Measurements from ENCODE around the gene EGFR.
A peak's percentile ranks its signal among the peaks of the same experiment; 100 is the strongest.

EGFR gene

DNA sequence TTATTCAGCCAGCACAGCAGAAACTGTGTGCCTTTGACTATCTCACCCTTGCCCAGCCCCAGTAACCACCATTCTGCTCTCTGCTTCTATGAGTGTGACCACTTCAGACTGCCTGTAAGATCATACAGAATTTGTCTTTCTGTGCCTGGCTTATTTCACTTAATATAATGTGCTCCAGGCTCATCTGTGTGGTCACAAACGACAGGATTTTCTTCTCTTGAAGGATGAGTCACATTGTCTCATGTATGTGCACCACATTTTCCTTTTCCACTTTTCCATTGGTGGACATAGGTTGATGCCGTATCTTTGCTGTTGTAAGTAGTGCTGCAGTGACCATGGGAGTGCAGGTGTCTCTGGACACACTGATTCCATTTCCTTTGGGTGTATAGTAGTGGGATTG, 223.8 kb downstream of the EGFR start:
- no peak overlapping the region for H3K4me3 ChIP-seq
- H3K27ac ChIP-seq, result no peak overlapping the region

DNA sequence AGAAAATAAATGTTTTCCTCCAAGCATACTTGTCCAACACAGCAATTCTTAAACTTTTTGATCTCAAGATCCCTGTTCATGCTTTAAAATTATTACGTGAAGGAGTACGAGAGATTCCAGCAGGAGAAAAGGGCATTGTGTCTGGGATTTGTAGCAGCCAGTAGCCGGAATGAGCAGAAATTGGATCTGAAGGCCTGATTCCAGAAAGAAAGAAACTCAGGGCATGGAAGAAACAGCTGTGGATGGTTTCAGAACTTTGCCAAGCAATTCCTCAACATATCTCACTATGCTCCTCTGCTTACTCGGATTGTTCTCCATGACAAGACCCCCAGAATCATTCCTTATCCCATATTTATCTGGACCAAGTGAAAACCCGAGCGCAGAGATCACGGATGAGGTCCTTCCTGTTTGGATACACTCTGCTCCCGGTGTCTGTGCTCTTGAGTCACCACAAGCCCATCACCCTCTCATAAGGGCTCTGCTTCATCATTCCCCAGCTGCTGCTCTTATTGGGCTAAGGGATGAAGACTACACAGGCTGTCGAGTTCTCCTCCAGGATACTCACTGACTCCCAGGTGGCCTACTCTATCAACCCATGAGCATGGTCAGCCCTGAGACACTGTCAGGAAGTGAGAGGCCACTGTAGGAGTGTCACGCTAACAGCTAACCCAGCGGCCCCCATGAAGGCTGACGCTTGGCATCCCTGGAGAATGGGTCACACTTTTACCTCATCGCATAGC, 225.4 kb downstream of the EGFR start:
- H3K4me3 ChIP-seq, result no peak overlapping the region
- peak overlapping the region in 1 of 21 experiments; percentile 27 for H3K27ac ChIP-seq

DNA sequence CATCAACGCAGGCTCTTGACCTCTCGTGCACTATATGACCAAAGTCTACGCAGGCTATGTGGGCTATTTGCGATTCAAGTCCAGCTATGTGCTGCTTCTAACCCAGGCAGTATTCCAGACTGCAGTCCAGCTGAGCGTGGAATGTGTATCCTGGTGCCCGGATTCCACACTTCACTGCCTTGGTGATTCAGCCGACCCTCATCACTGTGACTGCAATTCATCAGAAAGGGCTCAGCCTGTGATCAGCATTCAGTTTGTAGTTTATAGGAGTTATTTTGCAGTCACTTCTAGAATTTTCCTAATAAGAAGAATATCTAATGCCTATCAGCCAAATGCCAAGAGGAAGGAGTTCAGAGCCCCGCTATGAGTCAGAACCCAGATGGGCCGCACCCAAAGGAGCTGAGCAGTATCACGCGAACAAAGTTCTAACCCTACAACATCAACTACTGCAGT, 226.5 kb downstream of the EGFR start:
- peak overlapping the region in 2 of 21 experiments; percentile 27 to 35 for H3K27ac ChIP-seq
- H3K4me3 ChIP-seq, result no peak overlapping the region

DNA sequence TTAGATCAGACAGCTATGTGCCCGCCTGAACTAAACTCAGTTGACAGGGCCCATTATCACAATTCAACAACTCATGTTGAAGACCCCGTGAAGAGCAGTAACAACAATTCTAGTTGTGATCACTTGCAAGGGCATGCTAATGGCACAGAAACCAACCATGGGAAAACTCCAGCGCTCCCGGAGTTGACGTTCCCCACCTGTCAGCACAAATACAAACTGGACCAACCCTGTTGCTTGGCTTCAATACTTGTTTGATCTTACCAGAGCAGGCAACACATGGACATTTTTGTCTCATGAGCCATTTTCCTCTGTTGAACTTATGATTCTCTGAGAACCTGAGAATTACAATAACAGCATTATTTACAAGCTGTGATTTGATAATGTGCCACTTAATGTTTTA, 227.4 kb downstream of the EGFR start:
- peak overlapping the region in 1 of 21 experiments; percentile 54 for H3K27ac ChIP-seq
- H3K4me3 ChIP-seq, result no peak overlapping the region

DNA sequence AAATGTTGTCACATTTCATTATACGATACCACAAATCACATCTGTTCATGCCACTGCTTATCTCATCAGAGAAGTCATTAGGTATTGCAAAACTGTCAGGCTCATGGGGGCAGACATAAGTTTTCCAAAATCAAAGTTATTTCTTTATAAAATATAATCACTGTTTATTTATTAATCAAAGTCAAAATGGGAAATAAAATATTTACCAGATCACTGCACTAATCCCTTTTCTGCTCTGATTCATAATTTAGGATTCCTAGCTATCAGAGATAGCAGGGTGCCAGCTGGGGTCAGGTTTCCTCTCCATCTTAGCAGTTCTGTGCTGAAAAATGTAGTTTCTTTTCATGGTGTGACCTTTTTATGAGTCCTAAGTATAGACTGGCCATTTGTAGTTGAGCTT, 228.6 kb downstream of the EGFR start:
- H3K4me3 ChIP-seq, result no peak overlapping the region
- H3K27ac ChIP-seq, result no peak overlapping the region

DNA sequence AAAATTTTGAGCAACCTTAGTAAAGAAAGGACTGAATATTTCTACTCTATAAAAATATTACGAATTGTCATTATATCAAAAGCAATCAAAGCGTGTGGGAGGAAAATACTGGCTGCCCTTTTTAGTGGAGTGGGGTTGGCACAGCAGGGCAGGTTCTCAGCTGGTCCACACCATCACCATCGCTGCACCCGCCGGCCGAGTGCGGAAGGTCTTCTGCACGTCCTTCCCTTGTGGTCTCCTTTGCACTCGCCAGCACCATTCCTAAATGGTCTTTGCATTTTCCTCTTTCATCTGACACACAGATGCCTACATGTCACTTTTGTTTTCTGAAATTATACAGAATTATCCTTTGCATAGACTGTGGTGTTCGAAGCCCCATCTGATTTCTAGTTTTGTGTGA, 229.7 kb downstream of the EGFR start:
- no peak overlapping the region for H3K4me3 ChIP-seq
- no peak overlapping the region for H3K27ac ChIP-seq

DNA sequence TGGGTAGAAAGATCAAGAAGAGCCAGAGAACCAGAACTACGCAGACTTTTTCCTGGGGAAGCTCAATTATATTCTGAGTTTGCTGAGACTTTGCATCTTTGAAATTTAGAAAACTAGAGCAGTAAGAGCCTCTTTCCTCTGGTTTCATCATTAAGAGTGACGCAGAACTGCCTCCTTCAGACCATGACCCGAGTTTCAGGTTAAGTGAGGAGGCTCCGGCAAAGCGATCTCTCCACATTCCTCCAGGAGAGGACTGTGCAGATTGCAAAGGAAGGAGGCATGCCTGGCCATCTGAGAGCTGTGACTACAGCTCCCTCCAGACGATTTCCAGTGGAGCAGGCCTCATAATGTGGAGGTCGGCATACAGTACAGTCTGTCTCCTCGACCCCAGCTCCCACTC, 230.5 kb downstream of the EGFR start:
- Histone ChIP-seq H3K4me3 (no peak overlapping the region), H3K27ac (no peak overlapping the region)

DNA sequence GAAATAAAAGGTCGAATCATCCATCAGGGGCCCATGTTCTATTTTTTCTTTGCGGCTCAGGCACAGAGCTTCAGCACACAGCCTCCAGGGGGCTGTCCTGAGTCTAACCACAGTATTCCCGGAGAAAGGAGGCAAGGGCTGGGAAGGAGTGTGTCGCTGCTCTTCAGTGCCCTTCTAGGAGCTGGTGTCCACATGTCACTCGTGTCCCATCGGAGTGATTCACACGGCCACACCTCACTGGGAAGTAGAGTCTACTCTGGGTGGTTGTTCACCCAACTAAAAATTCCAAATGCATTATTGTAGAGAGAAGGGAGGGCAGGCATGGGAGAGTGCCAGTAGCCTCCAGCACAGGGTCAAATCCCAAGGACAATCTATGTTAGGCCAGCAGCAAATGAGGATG, 231.5 kb downstream of the EGFR start:
- H3K27ac ChIP-seq, result no peak overlapping the region
- H3K4me3 ChIP-seq, result no peak overlapping the region

DNA sequence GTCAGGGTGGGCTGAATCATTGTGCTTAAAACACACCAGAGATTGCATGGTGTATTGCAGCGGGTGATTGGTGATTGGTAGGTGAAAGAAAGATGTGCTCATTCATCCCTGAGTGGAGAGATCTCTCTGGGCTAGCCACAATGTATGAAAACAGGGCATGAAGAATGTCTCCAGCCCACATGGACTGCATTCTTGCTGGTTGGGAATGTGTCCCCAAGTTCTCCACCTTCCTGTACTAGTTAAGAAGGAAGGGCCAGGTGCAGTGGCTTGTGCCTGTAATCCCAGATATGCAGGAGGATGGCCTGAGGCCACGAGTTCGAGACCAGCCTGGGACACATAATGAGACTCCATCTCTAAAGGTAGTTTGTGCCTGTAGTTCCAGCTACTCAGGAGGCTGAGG, 232.5 kb downstream of the EGFR start:
- Histone ChIP-seq H3K27ac (no peak overlapping the region), H3K4me3 (no peak overlapping the region)

DNA sequence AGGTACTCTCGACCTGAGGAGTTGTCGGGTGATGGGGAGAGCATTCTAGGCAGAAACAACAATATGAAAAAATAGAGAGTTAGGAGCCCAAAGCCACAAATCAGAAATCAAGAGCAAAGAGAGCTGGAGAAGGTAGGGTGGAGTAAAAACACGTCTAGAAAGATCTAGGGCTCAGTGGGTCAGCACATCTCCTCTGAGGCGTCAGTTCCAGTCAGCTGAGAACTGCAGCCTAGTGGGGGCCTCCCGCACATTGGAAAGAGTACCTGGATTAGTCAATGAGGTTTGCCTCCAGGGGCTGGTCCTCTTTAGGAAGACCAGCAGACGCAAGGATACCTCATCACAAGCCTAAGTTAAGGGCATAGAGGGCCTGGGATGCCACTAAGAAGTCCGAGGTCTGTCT, 233.1 kb downstream of the EGFR start:
- Histone ChIP-seq H3K4me3 (no peak overlapping the region), H3K27ac (no peak overlapping the region)

DNA sequence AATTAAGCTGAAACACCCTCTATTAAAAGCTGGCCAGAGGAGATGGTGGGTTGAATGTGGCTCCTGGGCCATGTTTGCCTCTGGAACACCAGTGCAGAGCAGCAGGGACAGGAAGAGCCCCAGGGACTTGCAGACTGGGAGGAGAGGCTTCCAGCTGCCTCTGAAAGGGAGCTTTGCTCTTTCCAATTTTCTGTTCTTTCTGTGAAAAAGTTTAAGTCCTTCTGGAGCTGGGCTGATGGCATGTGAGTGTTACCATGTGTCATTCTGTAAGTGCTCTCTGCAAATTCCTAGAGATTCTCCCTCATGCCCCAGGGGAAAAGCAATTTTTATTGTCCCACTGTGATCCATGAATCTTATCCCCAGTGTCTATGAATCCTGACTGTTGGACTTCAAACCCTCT, 233.6 kb downstream of the EGFR start:
- Histone ChIP-seq H3K4me3 (no peak overlapping the region), H3K27ac (no peak overlapping the region)

DNA sequence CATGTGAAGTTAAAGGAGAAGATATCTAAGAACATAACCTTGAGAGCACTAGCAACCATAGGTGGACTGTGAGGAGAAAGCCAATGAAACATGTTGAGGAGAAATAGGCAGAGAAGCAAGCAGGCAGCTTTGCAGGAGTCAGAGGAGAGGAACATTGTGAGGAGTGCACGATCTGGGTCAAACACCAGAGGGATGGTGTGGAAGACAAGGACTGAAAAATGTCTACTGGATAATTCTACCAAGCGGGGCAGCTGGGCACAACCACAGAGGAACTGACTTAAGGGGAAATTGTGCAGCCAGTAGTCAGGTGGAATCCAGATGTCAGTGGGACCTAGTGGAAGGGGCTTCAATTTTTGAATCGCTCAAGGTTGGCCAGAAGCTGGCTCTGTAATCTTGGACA, 234.4 kb downstream of the EGFR start:
- Histone ChIP-seq H3K4me3 (no peak overlapping the region), H3K27ac (no peak overlapping the region)

DNA sequence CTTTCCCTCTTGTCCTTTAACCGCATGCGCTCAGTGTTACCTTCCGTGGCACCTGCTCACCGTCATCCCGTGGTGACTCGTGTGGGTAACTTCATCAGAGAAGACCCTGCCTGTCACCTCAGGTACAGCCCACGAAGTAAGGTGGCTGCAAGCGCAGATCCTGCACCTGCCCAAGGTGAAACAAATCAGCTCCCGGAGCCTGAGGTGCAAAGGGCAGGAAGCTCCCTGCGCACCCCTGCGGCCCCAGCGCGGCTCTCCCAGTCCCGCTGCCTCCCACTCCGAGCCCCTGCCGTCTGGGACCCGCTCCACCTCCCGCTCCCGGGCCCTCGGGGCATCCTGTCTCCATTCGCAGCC, 235.4 kb downstream of the EGFR start:
- Histone ChIP-seq H3K27ac (peak overlapping the region in 1 of 21 experiments; percentile 45), H3K4me3 (peak overlapping the region; percentile 30 to 62 (median 44))

DNA sequence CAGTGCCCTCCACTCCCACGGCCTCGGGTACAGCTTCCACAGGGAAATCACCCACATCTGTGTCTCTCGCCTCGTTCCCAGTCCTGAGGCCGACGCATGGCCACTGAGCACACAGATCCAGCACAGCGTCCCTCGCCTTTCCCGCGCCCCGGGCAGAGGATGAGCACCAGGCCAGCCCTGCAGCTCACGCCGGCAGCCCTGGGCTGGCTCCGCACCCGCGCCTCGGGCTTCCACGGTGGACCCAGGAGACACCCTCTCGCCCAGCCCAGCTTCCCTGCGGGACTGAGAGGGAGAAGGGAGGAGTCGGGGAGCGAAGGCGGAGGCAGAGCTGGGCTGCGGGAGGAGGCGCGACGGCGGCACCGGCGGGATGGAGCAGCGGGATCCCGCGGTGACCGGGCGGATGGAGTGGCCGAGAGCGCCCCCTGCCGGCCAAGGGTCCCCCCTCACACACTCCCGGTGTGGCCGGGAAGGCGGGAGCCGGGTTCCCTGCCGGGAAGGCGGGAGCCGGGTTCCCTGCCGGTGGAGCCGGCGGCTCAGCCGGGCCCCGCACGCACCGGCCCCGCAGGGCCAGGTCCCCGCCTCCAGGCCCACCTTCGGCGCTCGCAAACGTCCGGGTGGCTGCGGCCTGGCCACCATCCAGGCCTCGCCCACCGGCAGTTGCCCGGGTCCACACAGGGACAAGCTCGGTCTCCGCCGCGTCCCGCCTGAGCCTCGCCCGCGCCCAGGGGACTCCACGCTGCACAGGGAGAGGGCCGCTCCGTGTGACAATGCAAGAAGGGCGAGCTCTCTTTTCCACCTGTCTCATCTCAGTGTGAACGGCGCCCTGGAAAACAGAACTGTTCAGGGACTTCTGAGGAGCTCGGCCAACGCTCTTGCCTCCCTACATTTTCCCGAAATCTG, 236.0 kb downstream of the EGFR start:
- peak overlapping the region; percentile 30 to 62 (median 44) for H3K4me3 ChIP-seq
- H3K27ac ChIP-seq, result peak overlapping the region in 9 of 21 experiments; percentile 2 to 59 (median 45)

DNA sequence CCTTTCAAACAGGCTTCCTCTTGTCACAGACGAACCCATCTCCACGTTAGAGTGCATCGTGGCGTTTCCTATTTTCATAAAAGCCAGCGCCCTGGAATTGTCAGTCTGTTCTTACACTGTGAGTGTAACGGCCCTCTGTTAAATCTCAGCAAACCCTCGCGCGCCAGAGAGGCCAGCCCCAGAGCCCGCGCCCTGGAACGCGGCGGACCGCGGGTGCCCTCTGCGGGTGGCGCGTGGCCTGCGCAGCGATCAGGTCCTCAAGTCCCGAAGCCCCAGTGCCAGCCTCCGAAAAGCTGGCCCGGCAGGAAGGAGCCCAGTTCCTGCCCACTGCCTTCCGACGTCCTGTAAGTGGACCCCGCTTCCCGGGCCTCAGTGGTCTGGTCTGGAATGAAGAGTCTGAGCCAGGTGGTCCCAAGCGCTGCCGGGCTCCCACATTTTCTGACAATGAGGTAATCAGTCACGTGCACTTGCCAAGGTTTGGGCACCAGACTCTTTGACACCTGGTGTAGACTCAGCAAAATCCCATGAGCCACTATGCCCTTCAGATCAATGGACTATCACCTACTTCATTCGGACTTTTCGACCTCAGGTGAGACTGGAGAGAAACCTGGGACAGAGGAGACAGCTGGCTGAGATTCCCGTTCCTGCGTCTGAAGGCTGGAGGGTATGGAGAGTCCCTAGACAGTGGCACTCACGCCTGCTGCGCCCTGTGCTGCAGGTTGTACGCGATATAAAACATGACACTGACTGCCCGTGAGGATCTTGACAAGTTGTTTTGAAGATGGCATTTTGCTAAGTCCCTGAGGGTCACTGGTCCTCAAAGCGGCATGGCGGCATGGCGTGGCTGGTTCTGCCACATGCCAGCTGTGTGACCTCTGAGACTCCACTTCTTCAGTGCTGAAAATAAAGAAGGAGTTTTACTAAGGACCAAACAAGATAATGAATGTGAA, 237.0 kb downstream of the EGFR start:
- Histone ChIP-seq H3K4me3 (peak overlapping the region; percentile 30 to 62 (median 44)), H3K27ac (peak overlapping the region in 7 of 21 experiments; percentile 2 to 59 (median 50))

DNA sequence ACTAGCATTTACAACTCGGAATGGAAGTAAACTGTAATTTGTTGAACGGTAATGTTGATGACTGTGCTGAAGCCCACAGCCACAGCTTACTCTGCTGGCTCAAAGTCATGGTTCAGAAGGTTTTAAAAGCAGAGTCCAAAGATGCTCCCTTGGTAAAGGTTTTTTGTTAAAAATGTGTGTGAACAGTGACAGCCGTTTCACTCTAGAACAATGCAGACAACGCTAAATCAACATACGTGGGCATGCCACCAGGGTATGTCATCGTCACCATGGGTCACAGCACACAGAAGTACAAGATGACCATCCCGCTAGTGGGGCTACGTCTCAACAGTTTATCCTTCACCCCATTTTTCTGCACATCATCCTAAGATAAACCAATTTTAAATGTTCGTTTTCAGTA, 239.8 kb downstream of the EGFR start:
- H3K4me3 ChIP-seq, result no peak overlapping the region
- H3K27ac ChIP-seq, result no peak overlapping the region

DNA sequence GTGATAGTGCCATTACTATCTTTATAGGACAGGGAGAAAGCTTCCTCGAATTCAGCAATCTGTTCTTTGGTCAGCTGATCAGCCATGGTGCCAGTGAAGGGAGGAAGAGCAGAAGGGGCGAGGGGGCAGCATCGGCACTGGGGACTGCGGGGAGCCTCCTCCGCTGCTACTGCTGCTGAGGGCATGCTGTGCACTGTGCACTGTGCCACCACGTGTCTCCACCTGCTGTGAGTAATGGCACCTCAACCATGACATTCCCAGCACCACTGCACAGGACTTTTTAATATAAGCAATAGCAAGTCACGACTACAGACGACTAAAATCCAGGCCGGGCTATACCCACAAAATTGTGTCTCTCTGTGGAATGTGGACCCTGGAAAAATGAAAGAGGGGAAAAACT, 241.4 kb downstream of the EGFR start:
- no peak overlapping the region for H3K27ac ChIP-seq

DNA sequence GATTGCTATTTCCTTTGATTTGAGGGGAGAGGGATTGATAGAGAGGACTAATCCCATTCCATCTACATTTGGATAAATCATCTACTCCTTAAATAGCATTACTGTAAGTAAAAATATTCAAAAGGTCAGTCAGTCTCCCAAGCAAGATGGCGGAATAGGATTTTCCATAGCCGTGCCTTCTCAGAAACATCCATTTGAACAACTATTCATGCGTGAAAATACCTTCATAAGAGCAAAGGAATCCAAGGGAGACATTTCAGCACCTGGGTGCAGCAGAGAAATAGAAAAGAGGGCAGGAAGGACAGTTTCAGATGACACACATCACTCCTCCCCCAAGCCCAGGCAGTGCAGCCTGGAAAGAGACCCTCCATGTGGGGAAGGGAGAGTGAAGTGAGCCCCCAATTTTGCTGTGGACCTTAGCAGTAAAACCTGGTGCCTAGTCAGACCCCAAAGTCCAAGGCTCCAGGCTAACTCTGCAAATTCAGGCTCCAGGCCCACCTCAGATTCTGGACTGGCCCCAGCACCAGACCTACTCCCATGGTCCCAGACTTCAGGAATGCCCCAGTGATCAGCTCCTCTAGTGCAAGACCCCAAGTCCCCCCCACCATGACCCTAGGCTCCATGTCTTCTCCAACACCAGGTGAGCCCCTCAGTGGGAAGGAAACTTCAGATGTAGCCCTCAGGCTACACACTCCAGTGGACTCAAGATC, 242.0 kb downstream of the EGFR start:
- Histone ChIP-seq H3K4me3 (no peak overlapping the region), H3K27ac (no peak overlapping the region)

More for the DNA sequence above, 241.4 kb downstream of the EGFR start:
- H3K4me3 ChIP-seq, result no peak overlapping the region

All from skin epidermis (tissue), 12 donors.